Prostate gland (tissue), 2 donors: ENCODE results near the gene BASP1. TPM values are rescaled to one million over a fixed set of nuclear protein-coding genes. Genes with fewer than 3 reads are reported as not detected.

Experiments
- DNase-seq: peaks from one replicate; pipeline ENCODE4 v3.0.0-alpha.2; 2019; ENCODE audit warnings: low spot score
- H3K27ac ChIP-seq, 2 donors: fragments of 200-600 bp; sonication (generic); 2 replicates each; pipeline ENCODE4 v1.5.1; 2017 to 2019
- H3K27me3 ChIP-seq: fragments of 200-600 bp; sonication (generic); replicated peaks from 2 replicates; pipeline ENCODE4 v1.5.1; 2019; ENCODE audit not compliant: insufficient read depth
- H3K36me3 ChIP-seq, 2 donors: fragments of 200-600 bp; sonication (generic); 1 replicate in 1 of 2; 2 replicates in 1 of 2; pipeline versions ENCODE4 v1.5.1 to v1.8.1; 2017 to 2019
- H3K4me1 ChIP-seq: fragments of 200-600 bp; sonication (generic); replicated peaks from 2 replicates; pipeline ENCODE4 v1.5.1; 2019
- H3K4me3 ChIP-seq, 2 donors: fragments of 200-600 bp; sonication (generic); 2 replicates each; pipeline ENCODE4 v1.5.1; 2017 to 2019
- H3K9me3 ChIP-seq: fragments of 200-600 bp; sonication (generic); 2 replicates; pipeline ENCODE4 v1.5.1; 2017
- POLR2A ChIP-seq: fragments of 450-650 bp; IDR thresholded peaks from one replicate; pipeline ENCODE4 v1.6.1; 2016; ENCODE audit warnings: antibody characterized with exemption, mild to moderate bottlenecking
- POLR2AphosphoS5 ChIP-seq: sonication (generic); formaldehyde crosslinking; IDR thresholded peaks from one replicate; pipeline ENCODE4 v1.6.1; 2017; ENCODE audit warnings: antibody characterized with exemption
- WGBS: methylation state at CpG from one replicate; pipeline ENCODE4 v1.1.5; 2018; 5-methylcytosine and 5-hydroxymethylcytosine counted together
- intact Hi-C: fragments of 100-400 bp; cut with DNase I; formaldehyde crosslinking; loops from one replicate; pipeline ENCODE4 v1.14.2; 2022
- total RNA-seq, 2 donors: library from RNA; depleted of rRNA; stranded (reverse); fragments of >200 nt; gene quantifications; one replicate each; pipeline ENCODE4 v1.1.0, GENCODE V29; 2016
- TF ChIP-seq, protein P1 (sequence below), 4 experiments: fragments of 200-600 bp in 2 of 4; fragments of 450-650 bp in 2 of 4; sonication (generic) in 2 of 4; IDR thresholded peaks; 1 replicate in 3 of 4; 2 replicates in 1 of 4; pipeline ENCODE4 v1.5.1; 2016 to 2019; ENCODE audit warnings: antibody characterized with exemption in 4 of 4, mild to moderate bottlenecking in 2 of 4, moderate library complexity in 2 of 4

Gene BASP1, protein sequence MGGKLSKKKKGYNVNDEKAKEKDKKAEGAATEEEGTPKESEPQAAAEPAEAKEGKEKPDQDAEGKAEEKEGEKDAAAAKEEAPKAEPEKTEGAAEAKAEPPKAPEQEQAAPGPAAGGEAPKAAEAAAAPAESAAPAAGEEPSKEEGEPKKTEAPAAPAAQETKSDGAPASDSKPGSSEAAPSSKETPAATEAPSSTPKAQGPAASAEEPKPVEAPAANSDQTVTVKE
- total RNA-seq = 100 to 1,000 TPM; 142 to 346 TPM

DNA sequence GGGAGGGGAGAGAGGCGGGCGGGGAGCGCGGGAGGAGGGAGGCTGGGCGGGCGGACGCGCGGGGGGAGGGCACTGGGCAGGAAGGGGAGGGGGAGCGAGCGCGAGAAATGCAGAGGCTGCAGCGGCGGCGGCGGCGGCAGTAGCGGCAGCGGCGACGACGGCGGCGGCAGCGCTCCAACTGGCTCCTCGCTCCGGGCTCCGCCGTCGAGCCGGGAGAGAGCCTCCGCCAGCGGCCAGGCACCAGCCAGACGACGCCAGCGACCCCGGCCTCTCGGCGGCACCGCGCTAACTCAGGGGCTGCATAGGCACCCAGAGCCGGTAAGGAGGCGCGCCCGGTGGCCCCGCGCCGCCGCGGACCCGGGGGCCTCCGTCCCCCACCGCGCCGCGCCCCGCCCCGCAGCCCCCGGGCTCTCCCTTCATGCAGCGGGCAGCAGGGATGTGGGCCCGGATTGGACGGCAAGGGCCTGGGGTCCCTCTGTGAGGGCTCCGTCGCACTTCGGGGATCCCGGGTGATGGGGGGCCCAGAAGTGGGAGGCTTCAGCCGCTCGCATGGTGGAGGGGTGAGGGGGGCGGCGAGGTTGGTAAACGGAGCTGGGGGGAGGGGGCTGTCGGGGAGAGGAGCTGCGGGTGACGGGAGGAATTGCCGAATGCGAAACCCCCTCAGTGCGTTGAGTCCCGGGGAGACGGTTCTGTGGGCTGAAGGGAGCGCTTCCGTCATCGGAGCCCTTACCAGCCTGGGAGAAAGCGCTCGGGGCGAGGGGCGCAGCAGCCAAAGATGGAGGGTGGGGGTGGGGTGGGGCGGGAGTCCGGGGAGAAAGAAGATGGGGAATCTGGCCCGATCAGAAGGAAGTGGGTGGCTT lies at the start of gene BASP1:
BASP1 (plus strand) TSS at position 139 of the 860 bp plus-strand sequence. CDS start 57,586 bp downstream, outside the sequence.
- Histone ChIP-seq H3K27me3 (no peaks in the 10 kb centered on the region), H3K9me3 (no peaks in the 10 kb centered on the region), H3K27ac (peak within 1 kb of the TSS; percentile 72 to 89), H3K4me1 (no peaks in the 10 kb centered on the region), H3K36me3 (no peaks in the 10 kb centered on the region), H3K4me3 (peak within 1 kb of the TSS; percentile 63 to 93)
- DNase-seq = peak; percentile 85
- TF ChIP-seq, protein P1, sequence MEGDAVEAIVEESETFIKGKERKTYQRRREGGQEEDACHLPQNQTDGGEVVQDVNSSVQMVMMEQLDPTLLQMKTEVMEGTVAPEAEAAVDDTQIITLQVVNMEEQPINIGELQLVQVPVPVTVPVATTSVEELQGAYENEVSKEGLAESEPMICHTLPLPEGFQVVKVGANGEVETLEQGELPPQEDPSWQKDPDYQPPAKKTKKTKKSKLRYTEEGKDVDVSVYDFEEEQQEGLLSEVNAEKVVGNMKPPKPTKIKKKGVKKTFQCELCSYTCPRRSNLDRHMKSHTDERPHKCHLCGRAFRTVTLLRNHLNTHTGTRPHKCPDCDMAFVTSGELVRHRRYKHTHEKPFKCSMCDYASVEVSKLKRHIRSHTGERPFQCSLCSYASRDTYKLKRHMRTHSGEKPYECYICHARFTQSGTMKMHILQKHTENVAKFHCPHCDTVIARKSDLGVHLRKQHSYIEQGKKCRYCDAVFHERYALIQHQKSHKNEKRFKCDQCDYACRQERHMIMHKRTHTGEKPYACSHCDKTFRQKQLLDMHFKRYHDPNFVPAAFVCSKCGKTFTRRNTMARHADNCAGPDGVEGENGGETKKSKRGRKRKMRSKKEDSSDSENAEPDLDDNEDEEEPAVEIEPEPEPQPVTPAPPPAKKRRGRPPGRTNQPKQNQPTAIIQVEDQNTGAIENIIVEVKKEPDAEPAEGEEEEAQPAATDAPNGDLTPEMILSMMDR (IDR thresholded peaks at IDR 0.05) = no peak
- TF ChIP-seq POLR2AphosphoS5 (peak; percentile 8), POLR2A (peak; percentile 69)
- intact Hi-C loops = loop anchor here (2.0 kb wide), 1 partner anchor 1089 kb away; no protein-coding TSS in a partner anchor
- WGBS = under 1% methylated on average over 72 of the region's 89 CpGs

- H3K36me3 ChIP-seq = no peaks in the 10 kb centered on the region
- DNase-seq = no peak
- intact Hi-C loops = no loop called here
- no peaks in the 10 kb centered on the region for H3K9me3 ChIP-seq
- H3K27me3 ChIP-seq = no peaks in the 10 kb centered on the region
- WGBS = 5% methylated on average over 2 of the region's 2 CpGs
- H3K4me3 ChIP-seq = no peak overlapping the region
- H3K27ac ChIP-seq = no peak overlapping the region
- TF ChIP-seq, protein P1 (IDR thresholded peaks at IDR 0.05) = no peak
- peak; percentile 22 for TF ChIP-seq POLR2AphosphoS5
- H3K4me1 ChIP-seq = no peaks in the 10 kb centered on the region
These were observed 47.9 kb upstream of the BASP1 start for GRCh38 chr5:17169507-17169906.

- no peaks in the 10 kb centered on the region for H3K9me3 ChIP-seq
- TF ChIP-seq POLR2A (no peak), POLR2AphosphoS5 (no peak)
- TF ChIP-seq, protein P1 (IDR thresholded peaks at IDR 0.05) = no peak
- H3K27ac ChIP-seq = no peak overlapping the region
- H3K36me3 ChIP-seq = no peaks in the 10 kb centered on the region
- intact Hi-C loops = no loop called here
- 49% methylated on average over 3 of the region's 3 CpGs for WGBS
- H3K4me3 ChIP-seq = no peak overlapping the region
- no peaks in the 10 kb centered on the region for H3K27me3 ChIP-seq
- no peak for DNase-seq
- H3K4me1 ChIP-seq = no peaks in the 10 kb centered on the region
These were observed 44.6 kb upstream of the BASP1 start for GRCh38 chr5:17172791-17173190.

- 89% methylated on average over 5 of the region's 5 CpGs for WGBS
- intact Hi-C loops = no loop called here
- TF ChIP-seq POLR2A = no peak
- TF ChIP-seq, protein P1 (IDR thresholded peaks at IDR 0.05) = no peak
- TF ChIP-seq POLR2AphosphoS5 = no peak
These were observed 42.5 kb upstream of the BASP1 start for GRCh38 chr5:17174965-17175364.

More at GRCh38 chr5:17174965-17175364, 42.5 kb upstream of the BASP1 start:
- no peaks in the 10 kb centered on the region for H3K36me3 ChIP-seq
- DNase-seq = no peak
- no peaks in the 10 kb centered on the region for H3K27me3 ChIP-seq
- H3K27ac ChIP-seq = no peak overlapping the region
- H3K9me3 ChIP-seq = no peaks in the 10 kb centered on the region
- no peaks in the 10 kb centered on the region for H3K4me1 ChIP-seq
- H3K4me3 ChIP-seq = no peak overlapping the region
